AG04450 (cell line): ENCODE measurements around the gene ZNF692. TPM values are rescaled to one million over a fixed set of nuclear protein-coding genes. Genes with fewer than 3 reads are reported as not detected.
A peak's percentile ranks its signal among the peaks of the same experiment; 100 is the strongest.

Source experiments
- CTCF ChIA-PET: fragments of 300-600, 350-600 bp; formaldehyde crosslinking; extraction: SDS; loops from one replicate; lab custom pipeline; 2022; ENCODE audit warnings: antibody characterized with exemption, inconsistent platforms; lab: Charles Lee
- POLR2A ChIA-PET: fragments of 350-600 bp; formaldehyde crosslinking; extraction: SDS; loops from one replicate; lab custom pipeline; 2021; ENCODE audit warnings: antibody characterized with exemption, inconsistent platforms; lab: Yijun Ruan, JAX
- DNase-seq: peaks from one replicate; pipeline ENCODE4 v3.0.0-alpha.2; 2011; ENCODE audit warnings: low read depth, low spot score
- H3K27ac ChIP-seq: one replicate; pipeline ENCODE4 v1.5.1; 2012; ENCODE audit warnings: low read depth, low read length, control low read depth
- H3K27me3 ChIP-seq: one replicate; pipeline ENCODE4 v1.6.0; 2012; ENCODE audit warnings: low read length; ENCODE audit not compliant: control insufficient read depth, insufficient read depth
- H3K4me3 ChIP-seq: 2 replicates; pipeline ENCODE4 v1.5.1; 2011; ENCODE audit warnings: mild to moderate bottlenecking, low read depth, low read length, control low read depth
- H3K9me3 ChIP-seq: 2 replicates; pipeline ENCODE4 v1.5.1; 2012; ENCODE audit warnings: low read length; ENCODE audit not compliant: control insufficient read depth, insufficient read depth
- CTCF ChIP-seq: IDR thresholded peaks from 2 replicates; pipeline ENCODE4 v1.5.1; 2011; ENCODE audit warnings: low read depth, low read length, control low read depth, inconsistent platforms
- polyA plus RNA-seq: library from polyadenylated mRNA; depleted of rRNA; stranded (reverse); fragments of >200 nt; gene quantifications from 2 replicates; pipeline ENCODE4 v1.2.3, GENCODE V29; 2011

The ZNF692 gene
- polyA plus RNA-seq, 1 experiment: 12.7 TPM

GRCh38 chr1:248824701-248825100, 34.2 kb downstream of the ZNF692 start:
- peak overlapping the region; percentile 11 for H3K27ac ChIP-seq
- TF ChIP-seq CTCF: no peak
- POLR2A ChIA-PET: interaction anchor here (1.8 to 2.0 kb wide), 2 partner anchors 13 to 48 kb away, joined by 7 to 27 read pairs; partner anchors contain the start of gene ZNF672
- no peak for DNase-seq
- H3K27me3 ChIP-seq: no peaks in the 10 kb centered on the region
- H3K9me3 ChIP-seq: no peaks in the 10 kb centered on the region
- peak overlapping the region; percentile 99 for H3K4me3 ChIP-seq
- CTCF ChIA-PET: interaction anchor here (1.1 kb wide), 1 partner anchor 19 kb away, joined by 4 read pairs; no protein-coding TSS in a partner anchor

GRCh38 chr1:248824301-248824700, 34.6 kb downstream of the ZNF692 start:
- no peak for TF ChIP-seq CTCF

GRCh38 chr1:248823517-248824001, 35.3 kb downstream of the ZNF692 start:
- Histone ChIP-seq H3K4me3 (peak overlapping the region; percentile 49), H3K27me3 (no peaks in the 10 kb centered on the region), H3K9me3 (no peaks in the 10 kb centered on the region), H3K27ac (peak overlapping the region; percentile 39)
- POLR2A ChIA-PET: no interaction called here
- no peak for TF ChIP-seq CTCF
- no peak for DNase-seq
- CTCF ChIA-PET: no interaction called here

More at GRCh38 chr1:248824301-248824700, 34.6 kb downstream of the ZNF692 start:
- Histone ChIP-seq H3K4me3 (peak overlapping the region; percentile 99), H3K27me3 (no peaks in the 10 kb centered on the region), H3K9me3 (no peaks in the 10 kb centered on the region), H3K27ac (peak overlapping the region; percentile 11)
- CTCF ChIA-PET: no interaction called here
- no peak for DNase-seq
- POLR2A ChIA-PET: no interaction called here

- Histone ChIP-seq H3K4me3 (peak overlapping the region; percentile 49), H3K9me3 (no peaks in the 10 kb centered on the region), H3K27me3 (no peaks in the 10 kb centered on the region), H3K27ac (peak overlapping the region; percentile 52)
- no peak for DNase-seq
- POLR2A ChIA-PET: no interaction called here
- TF ChIP-seq CTCF: no peak
- CTCF ChIA-PET: no interaction called here
Observed at GRCh38 chr1:248822148-248823032, 36.5 kb downstream of the ZNF692 start.

- H3K27ac ChIP-seq: peak overlapping the region; percentile 70
- H3K4me3 ChIP-seq: no peak overlapping the region
- ChIA-PET CTCF (no interaction called here), POLR2A (interaction anchor here (1.4 kb wide), 1 partner anchor 16 kb away, joined by 4 read pairs; the partner anchor contains the start of gene ZNF672)
- DNase-seq: no peak
- no peaks in the 10 kb centered on the region for H3K9me3 ChIP-seq
- no peaks in the 10 kb centered on the region for H3K27me3 ChIP-seq
- TF ChIP-seq CTCF: no peak
Observed at GRCh38 chr1:248821641-248822040, 37.2 kb downstream of the ZNF692 start.
